Activated CD4-positive, alpha-beta T cell treated with anti-CD3 and anti-CD28 coated beads, Interleukin-2, amount 10 ng/mL, durations not matched to agents 24 days and 14 days (primary cell): Measurements from ENCODE around the gene TESMIN. TPM values are rescaled to one million over a fixed set of nuclear protein-coding genes. Genes with fewer than 3 reads are reported as not detected.

ENCODE experiments used
- DNase-seq: peaks from one replicate; pipeline ENCODE4 v3.0.0; 2022
- H3K27ac Mint-ChIP-seq: one replicate; pipeline ENCODE4 v1.8.0; 2022; ENCODE audit warnings: mild to moderate bottlenecking, mixed read lengths
- H3K27me3 Mint-ChIP-seq: one replicate; pipeline ENCODE4 v1.8.0; 2022; ENCODE audit warnings: mixed read lengths
- H3K36me3 Mint-ChIP-seq: one replicate; pipeline ENCODE4 v1.8.0; 2022; ENCODE audit warnings: low read depth, mild to moderate bottlenecking, mixed read lengths
- H3K4me1 Mint-ChIP-seq: one replicate; pipeline ENCODE4 v1.8.0; 2021; ENCODE audit warnings: mixed read lengths
- H3K4me3 Mint-ChIP-seq: one replicate; pipeline ENCODE4 v1.8.0; 2022; ENCODE audit warnings: mild to moderate bottlenecking, moderate library complexity, mixed read lengths
- H3K9me3 Mint-ChIP-seq: one replicate; pipeline ENCODE4 v1.8.0; 2021; ENCODE audit warnings: mixed read lengths
- intact Hi-C: fragments of 100-400 bp; cut with micrococcal nuclease; formaldehyde crosslinking; loops from one replicate; pipeline ENCODE4 v1.15.1; 2023
- total RNA-seq: library from RNA; stranded (reverse); gene quantifications from 2 replicates; pipeline ENCODE4 v1.2.3, GENCODE V29; 2022

Gene TESMIN
- total RNA-seq, 1 donor from 2014 or later = 1.4 TPM

DNA sequence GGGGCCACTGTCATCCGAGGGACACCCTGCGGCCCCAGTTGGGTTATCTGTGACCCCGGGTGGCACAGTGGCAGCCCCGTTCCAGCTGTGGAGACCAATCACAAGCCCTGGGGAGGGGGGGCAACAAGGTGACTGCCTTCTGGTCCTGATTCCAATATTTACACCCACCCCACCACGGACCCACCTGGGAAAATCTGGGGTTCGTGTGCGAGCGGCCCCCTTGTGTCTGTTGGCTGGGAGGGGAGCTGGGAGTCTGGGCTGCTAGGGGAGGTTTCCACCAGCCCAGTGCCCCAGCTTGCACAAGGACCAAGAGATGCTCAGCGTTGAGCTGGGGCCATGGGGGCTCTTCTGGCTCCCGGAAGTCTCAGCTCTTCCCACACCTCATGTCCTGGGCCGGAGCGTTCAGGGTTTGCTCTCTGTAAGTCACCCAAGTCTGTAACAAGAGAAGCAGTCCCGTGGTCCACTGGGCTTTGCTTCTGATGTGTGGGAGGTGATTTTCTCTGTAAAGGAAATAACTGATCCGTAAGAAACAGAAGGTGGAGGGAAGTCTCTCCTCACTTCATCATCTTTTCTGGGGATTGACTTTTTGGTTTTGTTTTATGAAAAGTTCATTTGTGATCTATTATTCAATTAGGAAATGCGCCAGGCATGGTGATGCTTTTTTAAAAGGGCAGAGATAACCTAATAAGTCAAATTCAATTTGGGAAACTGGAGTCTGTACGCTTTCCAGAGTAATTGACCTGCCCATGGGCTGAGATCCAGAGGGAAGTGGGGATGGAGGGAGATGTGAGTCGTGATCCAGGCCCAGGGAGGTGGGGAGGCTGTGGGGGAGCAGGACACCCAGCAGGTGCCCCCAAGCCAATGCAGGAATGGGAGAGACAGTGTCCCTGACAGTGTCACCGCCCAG lies 89.4 kb downstream of the TESMIN start:
- Mint-ChIP-seq H3K27me3 (no peaks in the 10 kb centered on the region), H3K4me3 (no peak overlapping the region), H3K36me3 (no peaks in the 10 kb centered on the region), H3K9me3 (no peaks in the 10 kb centered on the region), H3K4me1 (no peaks in the 10 kb centered on the region), H3K27ac (no peak overlapping the region)
- intact Hi-C loops = no loop called here
- no peak for DNase-seq

DNA sequence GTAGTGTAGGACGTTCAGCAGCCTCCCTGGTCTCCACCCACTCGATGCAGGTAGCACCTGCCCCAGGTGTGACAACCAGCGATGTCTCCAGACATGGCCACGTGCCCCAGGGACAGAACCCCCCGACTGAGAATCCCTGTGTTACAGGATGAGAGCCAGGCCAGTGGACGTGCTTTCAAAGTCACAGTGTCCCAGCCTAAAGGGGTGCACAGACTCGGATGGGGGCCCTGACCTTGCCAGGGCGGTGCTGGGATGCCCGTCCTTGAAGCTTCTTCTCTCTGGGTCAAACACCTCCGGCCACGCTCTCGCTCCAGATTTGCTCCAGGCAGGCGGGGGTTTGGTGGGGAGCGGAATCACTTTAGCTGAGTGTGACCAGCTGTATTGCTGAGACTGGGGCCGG lies 90.3 kb downstream of the TESMIN start:
- H3K27ac Mint-ChIP-seq = no peak overlapping the region
- no peaks in the 10 kb centered on the region for H3K9me3 Mint-ChIP-seq
- H3K27me3 Mint-ChIP-seq = no peaks in the 10 kb centered on the region
- no peak for DNase-seq
- intact Hi-C loops = no loop called here
- H3K36me3 Mint-ChIP-seq = no peaks in the 10 kb centered on the region
- H3K4me3 Mint-ChIP-seq = no peak overlapping the region
- no peaks in the 10 kb centered on the region for H3K4me1 Mint-ChIP-seq

DNA sequence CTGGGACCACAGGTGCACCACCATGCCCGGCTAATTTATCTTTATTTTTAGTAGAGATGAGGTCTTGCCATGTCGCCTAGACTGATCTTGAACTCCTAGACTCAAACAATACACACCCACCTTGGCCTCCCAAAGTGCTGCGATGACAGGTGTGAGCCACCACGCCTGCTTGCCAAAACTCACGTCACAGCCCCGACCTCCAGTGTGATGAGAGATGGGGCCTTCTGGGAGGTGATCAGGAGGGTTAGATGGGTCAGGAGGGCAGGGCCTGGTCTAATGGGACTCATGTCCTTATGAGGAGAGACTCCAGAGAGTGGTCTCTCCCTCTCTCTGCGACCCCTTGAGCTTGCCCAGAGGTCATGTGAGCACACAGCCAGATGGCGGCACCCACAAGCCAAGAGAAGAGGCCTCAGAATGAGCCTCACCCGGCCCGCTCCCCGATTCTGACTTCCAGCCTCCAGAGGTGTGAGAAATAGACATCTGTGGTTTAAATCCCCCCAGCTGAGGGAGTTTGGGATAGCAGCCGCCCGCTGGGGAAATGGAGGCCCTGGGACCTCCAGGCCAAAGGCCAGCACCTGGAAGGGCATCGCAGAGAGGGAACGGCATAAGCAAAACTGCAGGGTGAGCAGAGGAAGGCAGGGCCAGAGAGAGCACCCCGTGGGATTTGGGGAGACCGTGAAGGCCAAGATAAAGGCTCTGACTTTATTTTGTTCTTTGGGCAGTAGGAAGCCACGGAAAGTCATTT lies 91.1 kb downstream of the TESMIN start:
- DNase-seq = no peak

DNA sequence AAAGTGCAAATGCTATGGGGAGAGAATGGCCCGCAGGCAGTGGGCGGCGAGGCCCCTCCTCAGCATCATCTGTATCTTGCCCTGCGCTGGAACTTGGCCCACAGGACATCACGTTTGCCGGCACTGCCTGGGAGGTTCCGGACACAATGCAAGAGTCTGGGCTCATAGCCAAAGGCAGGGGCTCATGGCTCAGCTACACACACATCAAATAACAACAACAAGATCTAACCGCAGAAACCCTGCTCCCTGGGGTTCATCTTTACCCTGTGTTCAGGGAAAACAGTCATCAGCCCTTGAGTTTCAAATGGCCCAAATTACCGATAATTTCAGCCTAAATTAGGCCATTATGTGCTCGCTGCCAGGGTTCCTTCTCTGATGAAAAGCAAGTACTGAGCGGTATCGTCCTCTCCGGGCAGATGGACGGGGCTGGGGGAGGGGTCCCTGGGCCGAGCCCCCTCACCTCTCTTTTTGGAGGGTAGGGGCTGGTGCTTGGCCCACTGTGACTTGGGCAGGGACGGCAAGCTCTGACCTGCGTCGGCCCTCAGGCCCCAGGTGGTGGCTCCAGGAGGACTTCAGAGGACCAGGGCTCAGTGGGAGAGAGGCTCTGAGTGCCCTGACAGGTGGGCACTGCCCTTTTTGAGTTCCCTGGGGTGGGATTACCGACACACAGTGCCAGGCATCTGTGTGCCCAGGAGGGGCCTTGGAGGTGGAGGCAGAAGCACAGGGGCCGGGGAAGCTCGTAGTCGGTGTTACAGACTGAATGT lies 92.0 kb downstream of the TESMIN start:
- no peaks in the 10 kb centered on the region for H3K9me3 Mint-ChIP-seq
- H3K4me1 Mint-ChIP-seq = no peaks in the 10 kb centered on the region
- H3K27ac Mint-ChIP-seq = no peak overlapping the region
- DNase-seq = no peak
- H3K27me3 Mint-ChIP-seq = no peaks in the 10 kb centered on the region
- intact Hi-C loops = no loop called here
- H3K4me3 Mint-ChIP-seq = no peak overlapping the region
- no peaks in the 10 kb centered on the region for H3K36me3 Mint-ChIP-seq

More for the DNA sequence above, 91.1 kb downstream of the TESMIN start:
- Mint-ChIP-seq H3K9me3 (no peaks in the 10 kb centered on the region), H3K27me3 (no peaks in the 10 kb centered on the region), H3K36me3 (no peaks in the 10 kb centered on the region), H3K4me3 (no peak overlapping the region), H3K4me1 (no peaks in the 10 kb centered on the region), H3K27ac (no peak overlapping the region)
- intact Hi-C loops = no loop called here

DNA sequence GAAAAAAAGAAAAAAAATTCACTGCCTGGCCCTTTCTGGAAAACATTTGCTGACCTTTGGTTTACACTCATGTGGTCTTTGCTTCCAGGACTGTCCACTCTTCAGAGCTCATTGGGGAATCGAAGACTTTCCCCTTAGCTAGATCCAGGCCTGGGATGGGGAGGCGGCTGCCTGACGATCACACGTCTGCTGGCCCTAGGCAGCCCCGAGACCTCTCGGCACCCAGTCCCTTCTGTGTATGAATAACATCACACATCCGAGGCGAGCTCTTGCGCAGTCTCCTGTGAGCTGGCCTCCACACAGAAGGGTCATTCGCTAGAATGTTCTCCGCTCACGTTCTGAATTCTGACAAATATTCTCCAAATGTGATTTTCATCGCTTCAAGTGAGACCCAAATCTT lies 92.7 kb downstream of the TESMIN start:
- H3K36me3 Mint-ChIP-seq = no peaks in the 10 kb centered on the region
- no peak for DNase-seq
- H3K4me1 Mint-ChIP-seq = no peaks in the 10 kb centered on the region
- H3K27me3 Mint-ChIP-seq = no peaks in the 10 kb centered on the region
- intact Hi-C loops = no loop called here
- no peak overlapping the region for H3K4me3 Mint-ChIP-seq
- no peaks in the 10 kb centered on the region for H3K9me3 Mint-ChIP-seq
- no peak overlapping the region for H3K27ac Mint-ChIP-seq

DNA sequence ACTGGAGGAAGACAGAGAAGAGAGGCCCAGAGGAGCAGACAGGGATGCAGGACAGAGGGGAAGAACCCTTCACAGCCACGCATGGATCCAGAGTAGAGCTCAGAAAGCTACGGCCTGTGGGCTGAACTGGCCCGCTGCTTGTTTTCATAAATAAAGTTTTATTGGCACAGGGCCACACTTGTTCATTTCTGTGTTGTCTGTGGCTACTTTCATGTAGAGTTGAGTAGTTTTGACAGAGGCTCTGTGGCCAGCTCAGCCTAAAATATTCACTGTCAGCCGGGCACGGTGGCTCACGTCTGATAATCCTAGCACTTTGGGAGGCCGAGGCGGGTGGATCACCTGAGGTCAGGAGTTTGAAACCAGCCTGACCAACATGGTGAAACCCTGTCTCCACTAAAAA lies 93.2 kb downstream of the TESMIN start:
- Mint-ChIP-seq H3K4me1 (no peaks in the 10 kb centered on the region), H3K9me3 (no peaks in the 10 kb centered on the region), H3K36me3 (no peaks in the 10 kb centered on the region), H3K27ac (no peak overlapping the region), H3K27me3 (no peaks in the 10 kb centered on the region), H3K4me3 (no peak overlapping the region)
- DNase-seq = no peak
- intact Hi-C loops = no loop called here

Other genes with a start within 250 kb of the TESMIN start
- gene GAL, start 67.0 kb downstream of the TESMIN start, total RNA-seq = 0.92 and 1.8 TPM in 2 replicates
- 25.2 and 25.9 TPM in 2 replicates for gene CPT1A, start 90.4 kb upstream of the TESMIN start, total RNA-seq
- 120 and 128 TPM in 2 replicates for gene MRPL21, start 152.3 kb upstream of the TESMIN start, total RNA-seq
- 39.2 and 39.8 TPM in 2 replicates for gene IGHMBP2, start 152.4 kb upstream of the TESMIN start, total RNA-seq
- not detected in 2 replicates for gene MRGPRD, start 229.5 kb upstream of the TESMIN start, total RNA-seq